ENCODE measurements around the gene EPPIN.

EPPIN gene

DNA sequence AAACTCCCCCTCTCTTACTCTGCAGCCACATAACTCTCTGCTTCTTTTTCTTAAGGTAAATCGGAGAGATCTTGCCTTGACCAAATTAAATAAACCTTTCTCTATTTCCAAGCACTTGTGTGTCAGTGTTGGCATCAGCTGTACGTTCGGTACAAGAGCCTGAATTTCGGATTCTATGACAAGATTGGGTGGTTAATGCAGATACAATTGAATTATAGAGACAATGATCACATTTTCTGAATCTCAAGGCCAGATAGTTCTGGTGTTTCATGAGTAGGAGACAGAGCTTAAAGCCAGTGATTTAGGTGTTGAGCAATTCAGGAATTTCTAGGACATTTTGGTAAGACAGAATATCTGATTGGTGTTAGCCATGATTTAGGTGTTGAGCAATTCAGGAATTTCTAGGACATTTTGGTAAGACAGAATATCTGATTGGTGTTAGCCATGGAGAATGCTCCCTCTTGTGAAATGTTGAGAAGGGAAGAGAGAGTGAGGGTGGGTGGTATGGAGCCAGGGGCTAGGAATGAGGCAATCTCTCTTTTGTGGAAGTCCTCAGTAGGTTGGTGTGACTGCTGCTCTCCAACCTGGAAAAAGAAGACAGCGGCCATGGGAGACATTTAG lies 36.8 kb downstream of the EPPIN start:
- Histone ChIP-seq H3K27ac (ENCODE audit: insufficient read depth in 1 of 2, low read depth in 1 of 2, low read length in 2 of 2, poor library complexity in 1 of 2, severe bottlenecking in 2 of 2) (no peak overlapping the region), H3K9me3 (ENCODE audit: control extremely low read depth in 1 of 5, control insufficient read depth in 4 of 5, insufficient read depth in 2 of 5, low read depth in 1 of 5, low read length in 4 of 5) (no peaks in the 10 kb centered on the region), H3K4me1 (ENCODE audit: control extremely low read depth in 1 of 4, control insufficient read depth in 4 of 4, insufficient read depth in 4 of 4, low read length in 3 of 4) (no peaks in the 10 kb centered on the region), H3K36me3 (ENCODE audit: control insufficient read depth in 4 of 4, insufficient read depth in 4 of 4, low read length in 3 of 4) (no peaks in the 10 kb centered on the region), H3K27me3 (replicated peaks in 2 of 5; ENCODE audit: control insufficient read depth in 4 of 5, insufficient read depth in 5 of 5, low read length in 4 of 5) (peaks cover 3 to 13% (median 10%) of the 10 kb centered on the region in 5 experiments), H3K4me3 (ENCODE audit: control insufficient read depth in 1 of 7, extremely low read depth in 1 of 7, insufficient read depth in 4 of 7, low read depth in 2 of 7, low read length in 6 of 7) (no peak overlapping the region)
- ChIA-PET POLR2A (no interaction called here), CTCF (interaction anchor here (0.6 kb wide), 1 partner anchor 20 kb away, joined by 4 read pairs; no protein-coding TSS in a partner anchor)
- no peak for DNase-seq
- no CpG with 5 or more reads among the region's 5 CpGs for WGBS (ENCODE audit: insufficient coverage)

GRCh38 chr20:45509091-45509490 lies 38.1 kb downstream of the EPPIN start:
- DNase-seq: no peak
- H3K9me3 ChIP-seq (ENCODE audit: control extremely low read depth in 1 of 5, control insufficient read depth in 4 of 5, insufficient read depth in 2 of 5, low read depth in 1 of 5, low read length in 4 of 5): no peaks in the 10 kb centered on the region
- no peak overlapping the region for H3K4me3 ChIP-seq (ENCODE audit: control insufficient read depth in 1 of 7, extremely low read depth in 1 of 7, insufficient read depth in 4 of 7, low read depth in 2 of 7, low read length in 6 of 7)
- peaks cover 3 to 16% (median 10%) of the 10 kb centered on the region in 5 experiments for H3K27me3 ChIP-seq (replicated peaks in 2 of 5; ENCODE audit: control insufficient read depth in 4 of 5, insufficient read depth in 5 of 5, low read length in 4 of 5)
- 94% methylated on average over 4 of the region's 4 CpGs for WGBS (ENCODE audit: insufficient coverage)
- POLR2A ChIA-PET: no interaction called here
- CTCF ChIA-PET: no interaction called here
- H3K36me3 ChIP-seq (ENCODE audit: control insufficient read depth in 4 of 4, insufficient read depth in 4 of 4, low read length in 3 of 4): no peaks in the 10 kb centered on the region
- H3K4me1 ChIP-seq (ENCODE audit: control extremely low read depth in 1 of 4, control insufficient read depth in 4 of 4, insufficient read depth in 4 of 4, low read length in 3 of 4): no peaks in the 10 kb centered on the region
- H3K27ac ChIP-seq (ENCODE audit: insufficient read depth in 1 of 2, low read depth in 1 of 2, low read length in 2 of 2, poor library complexity in 1 of 2, severe bottlenecking in 2 of 2): no peak overlapping the region

DNA sequence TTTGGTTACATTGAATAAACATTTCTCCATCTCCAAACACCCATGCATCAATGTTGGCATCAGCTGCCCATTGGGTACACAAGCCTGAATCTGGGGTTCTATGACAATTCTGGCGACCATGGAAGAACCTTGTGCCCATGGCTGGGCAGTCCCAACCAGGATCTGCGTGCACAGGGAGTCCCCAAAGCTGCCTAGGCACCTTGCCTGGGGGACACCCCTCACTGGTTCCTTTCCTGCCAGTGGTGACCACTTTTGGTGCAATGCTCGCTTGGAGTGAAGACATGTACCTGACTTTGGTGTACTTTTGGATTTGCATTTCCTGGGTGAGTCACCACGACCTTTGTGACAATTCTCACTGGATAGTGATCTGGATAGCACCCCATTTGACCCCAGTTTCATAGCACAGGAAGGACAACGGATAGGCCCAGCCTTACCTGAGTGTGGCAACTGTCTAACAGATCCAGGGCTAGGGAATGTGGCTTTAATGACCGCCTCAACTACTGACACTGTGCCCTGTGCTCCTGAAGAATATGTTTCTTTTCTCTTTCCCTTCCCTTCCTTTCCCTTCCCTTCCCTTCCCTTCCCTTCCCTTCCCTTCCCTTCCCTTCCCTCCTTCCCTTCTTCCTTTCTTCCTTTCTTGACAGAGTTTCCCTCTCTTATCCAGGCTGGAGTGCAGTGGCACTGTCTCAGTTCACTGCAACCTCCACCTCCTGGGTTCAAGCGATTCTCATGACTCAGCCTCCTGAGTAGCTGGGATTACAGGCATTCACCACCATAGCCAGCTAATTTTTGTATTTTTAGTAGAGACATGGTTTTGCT lies 38.9 kb downstream of the EPPIN start:
- H3K4me1 ChIP-seq (ENCODE audit: control extremely low read depth in 1 of 4, control insufficient read depth in 4 of 4, insufficient read depth in 4 of 4, low read length in 3 of 4): no peaks in the 10 kb centered on the region
- ChIA-PET CTCF (no interaction called here), POLR2A (no interaction called here)
- DNase-seq: no peak
- H3K9me3 ChIP-seq (ENCODE audit: control extremely low read depth in 1 of 5, control insufficient read depth in 4 of 5, insufficient read depth in 2 of 5, low read depth in 1 of 5, low read length in 4 of 5): no peaks in the 10 kb centered on the region
- no peak overlapping the region for H3K4me3 ChIP-seq (ENCODE audit: control insufficient read depth in 1 of 7, extremely low read depth in 1 of 7, insufficient read depth in 4 of 7, low read depth in 2 of 7, low read length in 6 of 7)
- H3K27ac ChIP-seq (ENCODE audit: insufficient read depth in 1 of 2, low read depth in 1 of 2, low read length in 2 of 2, poor library complexity in 1 of 2, severe bottlenecking in 2 of 2): no peak overlapping the region
- no peaks in the 10 kb centered on the region for H3K36me3 ChIP-seq (ENCODE audit: control insufficient read depth in 4 of 4, insufficient read depth in 4 of 4, low read length in 3 of 4)
- H3K27me3 ChIP-seq (replicated peaks in 2 of 5; ENCODE audit: control insufficient read depth in 4 of 5, insufficient read depth in 5 of 5, low read length in 4 of 5): peaks cover 0 to 12% (median 10%) of the 10 kb centered on the region in 5 experiments
- 91% methylated on average over 6 of the region's 7 CpGs for WGBS (ENCODE audit: insufficient coverage)

GRCh38 chr20:45507011-45507820 lies 40.0 kb downstream of the EPPIN start:
- ChIA-PET CTCF (no interaction called here), POLR2A (no interaction called here)
- Histone ChIP-seq H3K4me1 (ENCODE audit: control extremely low read depth in 1 of 4, control insufficient read depth in 4 of 4, insufficient read depth in 4 of 4, low read length in 3 of 4) (no peaks in the 10 kb centered on the region), H3K27ac (ENCODE audit: insufficient read depth in 1 of 2, low read depth in 1 of 2, low read length in 2 of 2, poor library complexity in 1 of 2, severe bottlenecking in 2 of 2) (no peak overlapping the region), H3K27me3 (replicated peaks in 2 of 5; ENCODE audit: control insufficient read depth in 4 of 5, insufficient read depth in 5 of 5, low read length in 4 of 5) (peaks cover 0 to 19% (median 9%) of the 10 kb centered on the region in 5 experiments), H3K9me3 (ENCODE audit: control extremely low read depth in 1 of 5, control insufficient read depth in 4 of 5, insufficient read depth in 2 of 5, low read depth in 1 of 5, low read length in 4 of 5) (no peaks in the 10 kb centered on the region), H3K4me3 (ENCODE audit: control insufficient read depth in 1 of 7, extremely low read depth in 1 of 7, insufficient read depth in 4 of 7, low read depth in 2 of 7, low read length in 6 of 7) (no peak overlapping the region), H3K36me3 (ENCODE audit: control insufficient read depth in 4 of 4, insufficient read depth in 4 of 4, low read length in 3 of 4) (no peaks in the 10 kb centered on the region)
- 100% methylated on average over 3 of the region's 5 CpGs for WGBS (ENCODE audit: insufficient coverage)
- no peak for DNase-seq

- POLR2A ChIA-PET: no interaction called here
- 100% methylated on average over 2 of the region's 2 CpGs for WGBS (ENCODE audit: insufficient coverage)
Observed at GRCh38 chr20:45506398-45506797, 40.8 kb downstream of the EPPIN start.

DNA sequence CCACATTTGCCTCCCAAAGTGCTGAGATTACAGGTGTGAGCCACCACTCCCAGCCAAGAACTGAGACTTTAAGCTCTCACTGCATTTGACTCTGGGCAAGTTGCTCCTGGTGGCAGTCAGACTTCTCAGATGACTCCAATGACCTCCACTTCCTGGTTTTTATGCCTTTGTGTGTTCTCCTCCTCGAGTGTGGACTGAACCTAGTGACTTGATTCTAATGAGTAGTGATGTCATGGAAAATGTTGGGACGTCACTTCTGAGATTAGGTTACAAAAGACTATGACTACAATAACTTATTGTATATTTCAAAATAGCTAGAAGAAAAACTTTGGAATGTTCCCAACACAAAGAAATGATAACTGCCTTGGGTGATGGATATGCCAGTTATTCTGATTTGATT lies 43.8 kb downstream of the EPPIN start:
- Histone ChIP-seq H3K27me3 (replicated peaks in 2 of 5; ENCODE audit: control insufficient read depth in 4 of 5, insufficient read depth in 5 of 5, low read length in 4 of 5) (peaks cover 6 to 33% (median 8%) of the 10 kb centered on the region in 5 experiments), H3K27ac (ENCODE audit: insufficient read depth in 1 of 2, low read depth in 1 of 2, low read length in 2 of 2, poor library complexity in 1 of 2, severe bottlenecking in 2 of 2) (no peak overlapping the region), H3K4me1 (ENCODE audit: control extremely low read depth in 1 of 4, control insufficient read depth in 4 of 4, insufficient read depth in 4 of 4, low read length in 3 of 4) (no peaks in the 10 kb centered on the region), H3K36me3 (ENCODE audit: control insufficient read depth in 4 of 4, insufficient read depth in 4 of 4, low read length in 3 of 4) (no peaks in the 10 kb centered on the region), H3K9me3 (ENCODE audit: control extremely low read depth in 1 of 5, control insufficient read depth in 4 of 5, insufficient read depth in 2 of 5, low read depth in 1 of 5, low read length in 4 of 5) (no peaks in the 10 kb centered on the region), H3K4me3 (ENCODE audit: control insufficient read depth in 1 of 7, extremely low read depth in 1 of 7, insufficient read depth in 4 of 7, low read depth in 2 of 7, low read length in 6 of 7) (no peak overlapping the region)
- DNase-seq: no peak
- ChIA-PET CTCF (no interaction called here), POLR2A (no interaction called here)
- WGBS (ENCODE audit: insufficient coverage): no CpG with 5 or more reads among the region's 2 CpGs

More at GRCh38 chr20:45506398-45506797, 40.8 kb downstream of the EPPIN start:
- Histone ChIP-seq H3K36me3 (ENCODE audit: control insufficient read depth in 4 of 4, insufficient read depth in 4 of 4, low read length in 3 of 4) (no peaks in the 10 kb centered on the region), H3K27me3 (replicated peaks in 2 of 5; ENCODE audit: control insufficient read depth in 4 of 5, insufficient read depth in 5 of 5, low read length in 4 of 5) (peaks cover 0 to 23% (median 9%) of the 10 kb centered on the region in 5 experiments), H3K4me1 (ENCODE audit: control extremely low read depth in 1 of 4, control insufficient read depth in 4 of 4, insufficient read depth in 4 of 4, low read length in 3 of 4) (no peaks in the 10 kb centered on the region), H3K4me3 (ENCODE audit: control insufficient read depth in 1 of 7, extremely low read depth in 1 of 7, insufficient read depth in 4 of 7, low read depth in 2 of 7, low read length in 6 of 7) (no peak overlapping the region), H3K27ac (ENCODE audit: insufficient read depth in 1 of 2, low read depth in 1 of 2, low read length in 2 of 2, poor library complexity in 1 of 2, severe bottlenecking in 2 of 2) (no peak overlapping the region), H3K9me3 (ENCODE audit: control extremely low read depth in 1 of 5, control insufficient read depth in 4 of 5, insufficient read depth in 2 of 5, low read depth in 1 of 5, low read length in 4 of 5) (no peaks in the 10 kb centered on the region)
- CTCF ChIA-PET: no interaction called here
- no peak for DNase-seq

All from common myeloid progenitor, CD34-positive (primary cell).